OCI-LY3 (cell line): Measurements from ENCODE around the gene DAAM2.

ENCODE experiments used
- H2AFZ ChIP-seq: fragments of 200-600, 300-600 bp; shearing (Covaris generic); 2 replicates; pipeline ENCODE4 v1.6.0; 2014; ENCODE audit warnings: antibody characterized with exemption, low read depth, low read length
- H3K27ac ChIP-seq: fragments of 200-600, 300-600 bp; sonication (generic); 2 replicates; pipeline ENCODE4 v1.5.1; 2014; ENCODE audit warnings: mild to moderate bottlenecking, low read length, moderate library complexity, mixed read lengths
- H3K27me3 ChIP-seq: fragments of 200-600, 300-600 bp; sonication (generic); 2 replicates; pipeline ENCODE4 v1.6.1; 2014; ENCODE audit warnings: low read depth, low read length, mixed read lengths
- H3K36me3 ChIP-seq: fragments of 200-600, 300-600 bp; sonication (generic); replicated peaks from 2 replicates; pipeline ENCODE3; 2014; ENCODE audit warnings: low read depth, low read length, mixed read lengths
- H3K4me1 ChIP-seq: fragments of 300-600, 200-600 bp; sonication (generic); 2 replicates; pipeline ENCODE4 v1.6.1; 2014; ENCODE audit warnings: low read length, mixed read lengths
- H3K4me2 ChIP-seq: fragments of 200-600, 300-600 bp; sonication (generic); 2 replicates; pipeline ENCODE4 v1.6.1; 2014; ENCODE audit warnings: low read length, mixed read lengths
- H3K4me3 ChIP-seq: fragments of 300-600, 200-600 bp; sonication (generic); 2 replicates; pipeline ENCODE4 v1.5.1; 2014; ENCODE audit warnings: antibody characterized with exemption, mild to moderate bottlenecking, low read length, moderate library complexity
- H3K79me2 ChIP-seq: fragments of 300-600, 200-600 bp; shearing (Covaris generic); 2 replicates; pipeline ENCODE4 v1.6.1; 2014; ENCODE audit warnings: mild to moderate bottlenecking, low read length, mixed read lengths
- H3K9ac ChIP-seq: fragments of 300-600, 200-600 bp; shearing (Covaris generic); 2 replicates; pipeline ENCODE4 v1.6.0; 2014; ENCODE audit warnings: mild to moderate bottlenecking, low read length, moderate library complexity
- H3K9me3 ChIP-seq: fragments of 200-600, 300-600 bp; shearing (Covaris generic); 2 replicates; pipeline ENCODE4 v1.6.1; 2014; ENCODE audit warnings: low read length, mixed read lengths; ENCODE audit not compliant: insufficient read depth
- H4K20me1 ChIP-seq: fragments of 200-600, 300-600 bp; sonication (generic); 2 replicates; pipeline ENCODE4 v1.6.1; 2016; ENCODE audit warnings: low read length, mixed read lengths; ENCODE audit not compliant: insufficient read depth
- EZH2phosphoT487 ChIP-seq: fragments of 200-600 bp; shearing (Covaris generic); IDR thresholded peaks from 2 replicates; pipeline ENCODE4 v1.6.1; 2018; ENCODE audit warnings: antibody characterized with exemption, mixed run types, low read depth
- TF ChIP-seq, protein P1 (sequence below): fragments of 200-600, 300-600 bp; sonication (generic); IDR thresholded peaks from 2 replicates; pipeline ENCODE4 v1.5.1; 2014; ENCODE audit warnings: antibody characterized with exemption, low read length, low read depth

DAAM2 gene

DNA sequence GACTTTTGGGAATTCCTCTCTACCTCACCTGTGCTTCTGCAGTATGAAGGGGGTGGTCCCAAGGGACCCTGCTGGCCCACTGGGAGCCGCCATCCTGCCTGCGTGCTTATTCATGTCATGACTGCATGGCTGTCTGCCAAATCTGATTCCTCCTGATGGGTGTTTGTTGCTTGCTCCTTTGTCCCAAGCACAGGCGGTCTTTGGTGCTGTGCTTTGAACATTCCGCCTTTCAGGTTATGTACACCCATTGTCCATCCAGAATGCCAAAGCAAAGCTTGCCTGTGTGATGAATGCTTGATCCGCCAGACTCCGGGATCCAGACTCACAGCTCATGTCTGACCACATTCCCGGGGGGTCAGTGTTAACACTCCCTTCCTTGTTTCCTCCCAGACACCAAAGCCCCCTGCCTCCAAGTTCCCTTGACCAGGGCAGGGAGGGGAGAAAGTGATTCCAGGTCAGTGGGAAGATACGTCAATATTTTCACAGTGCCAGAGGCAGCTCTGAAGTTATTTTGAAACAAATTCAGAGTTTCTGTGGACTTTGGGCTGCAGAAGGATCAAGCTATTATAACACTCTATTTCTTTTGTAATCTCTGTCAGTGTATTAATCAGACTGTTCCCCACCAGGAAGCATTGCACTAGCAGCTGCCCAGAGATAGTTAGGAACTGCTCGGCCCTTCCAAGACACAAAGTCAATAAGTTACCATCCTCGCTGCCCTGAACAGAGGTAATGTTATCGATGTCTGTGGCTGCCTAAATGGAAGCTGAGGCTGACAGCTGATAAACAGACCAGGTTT is 9.5 kb downstream of the DAAM2 start:
- H3K4me1 ChIP-seq: no peaks in the 10 kb centered on the region
- H3K27ac ChIP-seq: no peak overlapping the region
- H2AFZ ChIP-seq: no peak overlapping the region
- TF ChIP-seq, protein P1, sequence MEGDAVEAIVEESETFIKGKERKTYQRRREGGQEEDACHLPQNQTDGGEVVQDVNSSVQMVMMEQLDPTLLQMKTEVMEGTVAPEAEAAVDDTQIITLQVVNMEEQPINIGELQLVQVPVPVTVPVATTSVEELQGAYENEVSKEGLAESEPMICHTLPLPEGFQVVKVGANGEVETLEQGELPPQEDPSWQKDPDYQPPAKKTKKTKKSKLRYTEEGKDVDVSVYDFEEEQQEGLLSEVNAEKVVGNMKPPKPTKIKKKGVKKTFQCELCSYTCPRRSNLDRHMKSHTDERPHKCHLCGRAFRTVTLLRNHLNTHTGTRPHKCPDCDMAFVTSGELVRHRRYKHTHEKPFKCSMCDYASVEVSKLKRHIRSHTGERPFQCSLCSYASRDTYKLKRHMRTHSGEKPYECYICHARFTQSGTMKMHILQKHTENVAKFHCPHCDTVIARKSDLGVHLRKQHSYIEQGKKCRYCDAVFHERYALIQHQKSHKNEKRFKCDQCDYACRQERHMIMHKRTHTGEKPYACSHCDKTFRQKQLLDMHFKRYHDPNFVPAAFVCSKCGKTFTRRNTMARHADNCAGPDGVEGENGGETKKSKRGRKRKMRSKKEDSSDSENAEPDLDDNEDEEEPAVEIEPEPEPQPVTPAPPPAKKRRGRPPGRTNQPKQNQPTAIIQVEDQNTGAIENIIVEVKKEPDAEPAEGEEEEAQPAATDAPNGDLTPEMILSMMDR: no peak
- no peak for TF ChIP-seq EZH2phosphoT487
- no peaks in the 10 kb centered on the region for H3K79me2 ChIP-seq
- H4K20me1 ChIP-seq: no peaks in the 10 kb centered on the region
- H3K27me3 ChIP-seq: peaks cover 29% of the 10 kb centered on the region
- no peaks in the 10 kb centered on the region for H3K36me3 ChIP-seq
- H3K4me2 ChIP-seq: no peak overlapping the region
- no peaks in the 10 kb centered on the region for H3K9me3 ChIP-seq
- H3K4me3 ChIP-seq: no peak overlapping the region
- H3K9ac ChIP-seq: no peak overlapping the region

DNA sequence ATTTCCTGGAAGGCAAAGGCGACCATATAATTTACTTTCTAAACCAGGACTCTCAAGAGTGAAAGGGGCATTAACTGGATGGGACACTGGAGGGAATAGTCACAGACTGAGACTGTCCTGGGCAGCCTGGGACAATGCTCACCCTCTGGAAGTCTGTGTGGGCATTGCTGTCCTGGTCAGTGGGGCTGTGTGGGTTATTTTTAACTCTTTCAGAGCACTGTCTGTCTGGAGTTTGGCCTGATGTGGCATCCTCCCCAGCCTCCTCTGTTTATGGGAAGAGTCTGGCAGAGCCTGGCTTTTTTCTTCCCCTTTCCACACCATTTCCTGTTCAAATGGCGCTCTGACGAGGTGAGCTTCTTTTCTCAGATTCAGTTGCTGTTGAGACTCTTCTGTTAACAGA is 11.7 kb downstream of the DAAM2 start:
- TF ChIP-seq EZH2phosphoT487: no peak
- TF ChIP-seq, protein P1: no peak
- Histone ChIP-seq H3K27me3 (peaks cover 30% of the 10 kb centered on the region), H3K36me3 (no peaks in the 10 kb centered on the region), H3K9me3 (no peaks in the 10 kb centered on the region), H3K27ac (no peak overlapping the region), H3K4me2 (no peak overlapping the region), H3K79me2 (no peaks in the 10 kb centered on the region), H4K20me1 (no peaks in the 10 kb centered on the region), H3K4me3 (no peak overlapping the region), H3K4me1 (no peaks in the 10 kb centered on the region), H3K9ac (no peak overlapping the region), H2AFZ (no peak overlapping the region)

DNA sequence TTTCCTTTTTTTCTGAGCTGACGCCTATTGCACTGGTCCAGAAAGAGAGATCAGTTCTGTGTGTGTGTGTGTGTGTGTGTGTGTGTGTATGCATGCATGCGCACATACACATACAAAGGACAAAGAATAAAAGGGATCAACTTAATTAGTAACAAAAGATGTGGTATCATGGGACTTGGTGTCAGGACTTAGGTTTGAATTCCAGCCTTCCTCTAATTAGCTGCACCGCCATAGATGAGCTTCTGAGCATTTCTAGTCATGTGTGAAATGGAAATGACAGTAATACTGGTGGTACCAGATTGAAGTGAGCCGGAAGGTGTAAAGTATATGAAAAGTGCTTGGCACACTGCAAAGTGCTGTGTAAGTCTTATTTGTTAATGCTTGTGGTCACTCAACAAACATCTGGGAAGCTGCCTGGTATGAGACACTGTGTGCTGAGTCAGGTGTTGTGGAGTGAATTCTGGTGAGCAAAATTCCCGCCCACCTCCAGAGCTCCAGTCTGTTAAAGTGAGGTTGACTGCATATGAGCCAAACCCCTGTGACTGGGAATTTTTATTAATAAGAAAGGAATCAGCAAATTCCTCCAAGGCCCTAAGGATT is 12.4 kb downstream of the DAAM2 start:
- Histone ChIP-seq H3K4me3 (no peak overlapping the region), H3K9me3 (no peaks in the 10 kb centered on the region), H3K27me3 (peaks cover 30% of the 10 kb centered on the region), H4K20me1 (no peaks in the 10 kb centered on the region), H2AFZ (no peak overlapping the region), H3K27ac (no peak overlapping the region), H3K79me2 (no peaks in the 10 kb centered on the region), H3K4me2 (no peak overlapping the region), H3K4me1 (no peaks in the 10 kb centered on the region), H3K9ac (no peak overlapping the region), H3K36me3 (no peaks in the 10 kb centered on the region)
- TF ChIP-seq, protein P1: no peak
- TF ChIP-seq EZH2phosphoT487: no peak

DNA sequence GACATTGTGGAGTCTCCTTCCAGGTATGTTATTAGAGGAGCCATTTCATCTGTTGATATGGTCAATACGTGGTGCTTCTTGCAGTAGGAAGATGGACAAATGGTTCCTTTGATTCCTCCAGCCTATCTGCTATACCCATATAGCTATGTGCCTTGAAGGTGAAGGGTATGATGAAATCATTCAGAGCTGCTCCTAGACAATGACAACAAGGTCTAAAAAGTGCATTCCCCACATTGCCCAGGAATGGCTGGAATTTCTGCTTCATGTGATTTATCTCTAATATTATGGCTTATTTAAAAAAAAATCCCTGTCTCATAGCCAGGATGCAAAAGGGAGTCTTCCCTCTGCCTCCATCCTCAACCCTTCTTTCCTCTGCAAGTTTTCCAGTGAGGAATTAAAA is 14.1 kb downstream of the DAAM2 start:
- Histone ChIP-seq H3K9ac (no peak overlapping the region), H3K4me1 (no peaks in the 10 kb centered on the region), H4K20me1 (no peaks in the 10 kb centered on the region), H3K36me3 (no peaks in the 10 kb centered on the region), H3K9me3 (no peaks in the 10 kb centered on the region), H3K4me2 (no peak overlapping the region), H2AFZ (no peak overlapping the region), H3K27ac (no peak overlapping the region), H3K27me3 (peaks cover 30% of the 10 kb centered on the region), H3K4me3 (no peak overlapping the region), H3K79me2 (no peaks in the 10 kb centered on the region)
- no peak for TF ChIP-seq EZH2phosphoT487
- TF ChIP-seq, protein P1: no peak
